ENCODE results near the gene MED13L.

DNA sequence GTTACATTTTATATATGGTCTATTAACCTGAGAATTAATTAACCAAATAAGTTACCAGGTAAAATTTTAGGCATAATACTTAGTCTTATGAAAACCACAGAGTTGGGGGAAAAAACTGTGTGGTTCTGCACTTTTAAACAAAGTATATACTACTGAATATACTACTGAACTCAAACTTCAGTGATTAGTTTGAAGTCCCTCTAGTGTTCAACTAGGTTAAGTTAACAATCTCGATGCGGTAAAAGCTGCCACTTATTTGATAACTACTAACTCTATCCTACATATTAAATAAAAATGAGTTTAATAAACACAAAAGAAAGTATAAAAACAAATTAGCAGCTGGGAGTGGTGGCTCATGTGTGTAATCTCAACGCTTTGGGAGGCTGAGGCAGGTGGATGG, 56.7 kb downstream of the MED13L start:
- TF ChIP-seq, protein P1, sequence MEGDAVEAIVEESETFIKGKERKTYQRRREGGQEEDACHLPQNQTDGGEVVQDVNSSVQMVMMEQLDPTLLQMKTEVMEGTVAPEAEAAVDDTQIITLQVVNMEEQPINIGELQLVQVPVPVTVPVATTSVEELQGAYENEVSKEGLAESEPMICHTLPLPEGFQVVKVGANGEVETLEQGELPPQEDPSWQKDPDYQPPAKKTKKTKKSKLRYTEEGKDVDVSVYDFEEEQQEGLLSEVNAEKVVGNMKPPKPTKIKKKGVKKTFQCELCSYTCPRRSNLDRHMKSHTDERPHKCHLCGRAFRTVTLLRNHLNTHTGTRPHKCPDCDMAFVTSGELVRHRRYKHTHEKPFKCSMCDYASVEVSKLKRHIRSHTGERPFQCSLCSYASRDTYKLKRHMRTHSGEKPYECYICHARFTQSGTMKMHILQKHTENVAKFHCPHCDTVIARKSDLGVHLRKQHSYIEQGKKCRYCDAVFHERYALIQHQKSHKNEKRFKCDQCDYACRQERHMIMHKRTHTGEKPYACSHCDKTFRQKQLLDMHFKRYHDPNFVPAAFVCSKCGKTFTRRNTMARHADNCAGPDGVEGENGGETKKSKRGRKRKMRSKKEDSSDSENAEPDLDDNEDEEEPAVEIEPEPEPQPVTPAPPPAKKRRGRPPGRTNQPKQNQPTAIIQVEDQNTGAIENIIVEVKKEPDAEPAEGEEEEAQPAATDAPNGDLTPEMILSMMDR (IDR thresholded peaks at IDR 0.05) = no peak
- TF ChIP-seq, protein P2, sequence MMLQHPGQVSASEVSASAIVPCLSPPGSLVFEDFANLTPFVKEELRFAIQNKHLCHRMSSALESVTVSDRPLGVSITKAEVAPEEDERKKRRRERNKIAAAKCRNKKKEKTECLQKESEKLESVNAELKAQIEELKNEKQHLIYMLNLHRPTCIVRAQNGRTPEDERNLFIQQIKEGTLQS (CRISPR knock-in tag; conservative IDR thresholded peaks at IDR 0.05) = no peak
- no peak for TF ChIP-seq JAZF1 (CRISPR knock-in tag; IDR thresholded peaks at IDR 0.05)
- TF ChIP-seq, protein P3, sequence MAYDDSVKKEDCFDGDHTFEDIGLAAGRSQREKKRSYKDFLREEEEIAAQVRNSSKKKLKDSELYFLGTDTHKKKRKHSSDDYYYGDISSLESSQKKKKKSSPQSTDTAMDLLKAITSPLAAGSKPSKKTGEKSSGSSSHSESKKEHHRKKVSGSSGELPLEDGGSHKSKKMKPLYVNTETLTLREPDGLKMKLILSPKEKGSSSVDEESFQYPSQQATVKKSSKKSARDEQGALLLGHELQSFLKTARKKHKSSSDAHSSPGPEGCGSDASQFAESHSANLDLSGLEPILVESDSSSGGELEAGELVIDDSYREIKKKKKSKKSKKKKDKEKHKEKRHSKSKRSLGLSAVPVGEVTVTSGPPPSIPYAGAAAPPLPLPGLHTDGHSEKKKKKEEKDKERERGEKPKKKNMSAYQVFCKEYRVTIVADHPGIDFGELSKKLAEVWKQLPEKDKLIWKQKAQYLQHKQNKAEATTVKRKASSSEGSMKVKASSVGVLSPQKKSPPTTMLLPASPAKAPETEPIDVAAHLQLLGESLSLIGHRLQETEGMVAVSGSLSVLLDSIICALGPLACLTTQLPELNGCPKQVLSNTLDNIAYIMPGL (CRISPR knock-in tag; IDR thresholded peaks at IDR 0.05) = no peak
- TF ChIP-seq SP1 (CRISPR knock-in tag; conservative IDR thresholded peaks at IDR 0.05) = no peak
- TF ChIP-seq CREB1 (CRISPR knock-in tag; IDR thresholded peaks at IDR 0.05) = no peak
- no peak for TF ChIP-seq NFYB (CRISPR knock-in tag; conservative IDR thresholded peaks at IDR 0.05; ENCODE audit: low read depth)

All from WTC11 (cell line).